Mesendoderm (in vitro differentiated cells): ENCODE data around the gene BRD9.
"Not testable (repeated sequence)": the region's sequence is repeated elsewhere in the genome, so short reads cannot be mapped to it uniquely, and the experiment has no call there.

Experiments used
- DNase-seq: peaks from one replicate; pipeline ENCODE4 v3.0.0; 2013
- H2AK5ac ChIP-seq: 2 replicates; pipeline ENCODE4 v1.6.1; 2013; ENCODE audit warnings: low read length, inconsistent platforms
- H2BK120ac ChIP-seq: 2 replicates; pipeline ENCODE4 v1.6.1; 2013; ENCODE audit warnings: low read depth, mild to moderate bottlenecking, low read length, moderate library complexity, mixed read lengths
- H2BK15ac ChIP-seq: replicated peaks from 2 replicates; pipeline ENCODE4 v1.6.1; 2013; ENCODE audit warnings: low read depth, mild to moderate bottlenecking, moderate library complexity
- H2BK5ac ChIP-seq: 2 replicates; pipeline ENCODE4 v1.6.1; 2013; ENCODE audit warnings: low read length, inconsistent platforms
- H3K18ac ChIP-seq: 2 replicates; pipeline ENCODE4 v1.6.1; 2013; ENCODE audit warnings: mild to moderate bottlenecking, low read length, mixed read lengths
- H3K23ac ChIP-seq: one replicate; pipeline ENCODE4 v1.6.1; 2013; ENCODE audit warnings: low read length
- H3K27ac ChIP-seq: 2 replicates; pipeline ENCODE4 v1.5.1; 2013; ENCODE audit warnings: low read depth, mild to moderate bottlenecking, inconsistent platforms, low read length, moderate library complexity
- H3K27me3 ChIP-seq: 2 replicates; pipeline ENCODE4 v1.6.1; 2013; ENCODE audit warnings: low read length, control low read depth, mild to moderate bottlenecking, inconsistent platforms; ENCODE audit not compliant: insufficient read depth, poor library complexity
- H3K36me3 ChIP-seq: 2 replicates; pipeline ENCODE4 v1.6.1; 2013; ENCODE audit warnings: low read length, inconsistent platforms; ENCODE audit not compliant: control insufficient read depth, insufficient read depth
- H3K4ac ChIP-seq: one replicate; pipeline ENCODE4 v1.6.1; 2013; ENCODE audit warnings: low read depth, mild to moderate bottlenecking, low read length, moderate library complexity
- H3K4me1 ChIP-seq: 2 replicates; pipeline ENCODE4 v1.6.1; 2013; ENCODE audit warnings: low read depth, low read length, inconsistent platforms; ENCODE audit not compliant: control insufficient read depth
- H3K4me2 ChIP-seq: 2 replicates; pipeline ENCODE4 v1.6.1; 2013; ENCODE audit warnings: low read length
- H3K4me3 ChIP-seq: 2 replicates; pipeline ENCODE4 v1.5.1; 2013; ENCODE audit warnings: mild to moderate bottlenecking, low read length
- H3K56ac ChIP-seq: one replicate; pipeline ENCODE4 v1.6.1; 2013; ENCODE audit warnings: low read length
- H3K79me1 ChIP-seq: 2 replicates; pipeline ENCODE4 v1.6.1; 2013; ENCODE audit warnings: low read length, inconsistent platforms
- H3K79me2 ChIP-seq: 2 replicates; pipeline ENCODE4 v1.6.1; 2013; ENCODE audit warnings: mild to moderate bottlenecking, low read length; ENCODE audit not compliant: control insufficient read depth, insufficient read depth
- H3K9ac ChIP-seq: 2 replicates; pipeline ENCODE4 v1.6.1; 2013; ENCODE audit warnings: low read length, inconsistent platforms
- H4K5ac ChIP-seq: one replicate; pipeline ENCODE4 v1.6.1; 2013; ENCODE audit warnings: low read length
- H4K8ac ChIP-seq: one replicate; pipeline ENCODE4 v1.6.1; 2013; ENCODE audit warnings: low read depth, mild to moderate bottlenecking, control low read depth, low read length, moderate library complexity
- WGBS: extraction: QIAGEN DNeasy Blood & Tissue Kit; methylation state at CpG from one replicate; pipeline ENCODE4 v1.1.7; 2013; ENCODE audit warnings: low lambda C conversion rate, missing lambda C conversion rate; ENCODE audit not compliant: insufficient coverage; ENCODE audit errors: extremely low coverage; 5-methylcytosine and 5-hydroxymethylcytosine counted together

The BRD9 gene

DNA sequence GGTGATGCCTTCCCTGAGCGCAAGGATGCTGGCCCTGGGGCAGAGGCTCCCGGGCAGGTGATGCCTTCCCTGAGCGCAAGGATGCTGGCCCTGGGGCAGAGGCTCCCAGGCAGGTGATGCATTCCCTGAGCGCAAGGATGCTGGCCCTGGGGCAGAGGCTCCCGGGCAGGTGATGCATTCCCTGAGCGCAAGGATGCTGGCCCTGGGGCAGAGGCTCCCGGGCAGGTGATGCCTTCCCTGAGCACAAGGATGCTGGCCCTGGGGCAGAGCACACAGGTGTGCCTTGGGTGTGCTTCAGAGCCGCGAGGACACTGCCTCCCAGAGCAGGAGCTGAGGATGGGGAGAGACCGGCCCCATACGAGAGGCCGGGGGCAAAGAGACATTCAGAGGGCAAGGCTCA lies 22.7 kb upstream of the BRD9 start:
- H3K4me2 ChIP-seq, H3K18ac ChIP-seq, H3K4ac ChIP-seq, H4K8ac ChIP-seq, H2BK15ac ChIP-seq, H2BK5ac ChIP-seq, H3K23ac ChIP-seq, H3K27ac ChIP-seq, H3K4me1 ChIP-seq, H2AK5ac ChIP-seq, H3K56ac ChIP-seq, DNase-seq, H4K5ac ChIP-seq, H3K9ac ChIP-seq, H3K79me2 ChIP-seq, H3K4me3 ChIP-seq, H3K27me3 ChIP-seq, H3K79me1 ChIP-seq, H2BK120ac ChIP-seq: not testable (repeated sequence)
- peaks cover 20% of the 10 kb centered on the region for H3K36me3 ChIP-seq
- WGBS, result no CpG with 5 or more reads among the region's 12 CpGs

DNA sequence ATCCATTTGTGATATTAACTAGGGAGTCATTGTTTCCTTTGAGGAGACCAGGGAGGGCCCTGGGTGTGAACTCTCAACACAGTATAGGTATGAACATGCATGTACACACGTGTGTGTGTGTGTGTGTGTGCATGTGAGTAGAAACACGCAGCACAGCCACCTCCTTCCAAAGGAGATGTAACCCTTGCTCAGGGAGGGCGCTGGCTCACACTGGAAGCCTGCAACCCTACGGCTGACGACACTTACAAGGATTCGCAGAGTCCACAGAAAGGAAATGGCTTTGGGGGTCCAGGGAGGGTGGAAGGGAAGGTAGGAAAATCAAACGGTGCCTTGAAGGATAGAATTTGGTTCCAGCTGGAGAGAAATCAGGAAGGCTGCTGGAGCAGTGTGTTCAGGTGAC lies 22.0 kb upstream of the BRD9 start:
- Histone ChIP-seq H4K8ac (no peak overlapping the region), H3K79me2 (no peaks in the 10 kb centered on the region), H3K23ac (no peak overlapping the region), H2AK5ac (no peak overlapping the region), H3K56ac (no peak overlapping the region), H2BK5ac (no peak overlapping the region), H3K18ac (no peak overlapping the region), H3K36me3 (peaks cover 20% of the 10 kb centered on the region), H2BK120ac (no peak overlapping the region), H3K4me3 (no peak overlapping the region), H3K27me3 (no peaks in the 10 kb centered on the region), H3K79me1 (peaks cover 5% of the 10 kb centered on the region), H4K5ac (no peak overlapping the region), H3K27ac (no peak overlapping the region), H3K9ac (no peak overlapping the region), H3K4ac (no peak overlapping the region), H3K4me2 (no peak overlapping the region), H3K4me1 (peaks cover 4% of the 10 kb centered on the region), H2BK15ac (no peak overlapping the region)
- no CpG with 5 or more reads among the region's 7 CpGs for WGBS
- no peak for DNase-seq

DNA sequence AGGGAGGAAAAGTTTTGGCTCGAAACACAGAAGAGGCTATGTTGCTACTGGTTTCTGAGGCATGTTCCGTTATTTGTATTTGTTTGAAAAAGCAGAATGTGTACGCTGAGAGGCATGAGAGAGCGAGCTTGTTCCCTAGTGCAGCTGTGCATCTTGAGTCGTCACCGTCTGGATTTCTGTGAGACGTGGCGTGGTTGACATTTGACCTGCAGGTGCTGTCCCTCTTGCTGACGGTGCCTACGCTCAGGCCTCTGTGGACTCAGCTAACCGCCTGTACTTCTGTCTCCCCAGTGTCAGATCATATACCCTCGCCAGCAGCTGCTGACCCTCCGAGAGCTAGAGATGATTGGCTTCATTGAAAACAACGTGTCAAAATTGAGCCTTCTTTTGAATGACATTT lies 21.6 kb upstream of the BRD9 start:
- no peaks in the 10 kb centered on the region for H3K27me3 ChIP-seq
- H3K79me1 ChIP-seq, result peaks cover 5% of the 10 kb centered on the region
- WGBS, result no CpG with 5 or more reads among the region's 14 CpGs
- no peak overlapping the region for H3K9ac ChIP-seq
- H2BK5ac ChIP-seq, result no peak overlapping the region
- H4K8ac ChIP-seq, result no peak overlapping the region
- no peak overlapping the region for H3K23ac ChIP-seq
- no peak for DNase-seq
- peaks cover 21% of the 10 kb centered on the region for H3K36me3 ChIP-seq
- no peak overlapping the region for H3K56ac ChIP-seq
- H3K79me2 ChIP-seq, result no peaks in the 10 kb centered on the region
- H3K4ac ChIP-seq, result no peak overlapping the region
- no peak overlapping the region for H4K5ac ChIP-seq
- H2AK5ac ChIP-seq, result no peak overlapping the region
- H3K4me2 ChIP-seq, result no peak overlapping the region
- H3K4me1 ChIP-seq, result peaks cover 3% of the 10 kb centered on the region
- no peak overlapping the region for H3K4me3 ChIP-seq
- H3K18ac ChIP-seq, result no peak overlapping the region
- H2BK120ac ChIP-seq, result no peak overlapping the region
- H2BK15ac ChIP-seq, result no peak overlapping the region
- no peak overlapping the region for H3K27ac ChIP-seq

DNA sequence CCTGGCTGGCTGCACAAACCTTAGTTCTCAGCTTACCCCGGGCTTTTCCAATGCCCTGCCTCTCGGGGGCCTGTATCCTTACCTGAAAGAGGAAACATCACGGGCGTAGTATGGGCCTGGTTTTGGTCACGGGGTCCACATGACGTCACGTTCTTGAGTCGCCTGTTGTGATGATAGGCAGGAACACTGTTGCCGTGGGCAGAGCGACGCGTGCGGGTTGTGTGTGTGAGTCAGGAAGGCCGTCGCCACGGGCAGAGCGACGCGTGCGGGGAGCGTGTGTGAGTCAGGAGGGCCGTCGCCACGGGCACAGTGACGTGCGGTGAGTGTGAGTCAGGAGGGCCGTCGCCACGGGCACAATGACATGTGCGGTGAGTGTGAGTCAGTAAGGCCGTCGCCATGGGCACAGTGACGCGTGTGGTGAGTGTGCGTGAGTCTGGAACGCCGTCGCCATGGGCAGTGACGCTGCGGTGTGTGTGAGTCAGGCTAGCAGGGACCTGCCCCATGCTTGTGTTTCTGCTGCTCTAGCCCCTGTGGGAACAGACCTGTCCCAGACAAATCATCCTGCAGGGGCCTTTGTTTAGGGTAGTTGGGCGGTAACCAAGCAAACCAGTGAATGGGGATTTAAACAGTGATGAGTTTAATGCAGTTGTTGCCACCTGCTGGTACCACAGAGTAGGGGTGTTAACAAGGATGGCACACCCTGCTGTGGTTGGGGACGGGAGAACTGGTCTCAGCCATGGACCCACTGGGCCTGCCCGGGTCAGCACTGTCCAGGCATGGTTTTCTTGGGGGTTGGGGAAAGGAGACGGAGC lies 19.9 kb upstream of the BRD9 start:
- Histone ChIP-seq H3K27ac (no peak overlapping the region), H2AK5ac (no peak overlapping the region), H3K56ac (peak overlapping the region; percentile 25), H3K4me1 (no peaks in the 10 kb centered on the region), H3K27me3 (no peaks in the 10 kb centered on the region), H2BK120ac (no peak overlapping the region), H3K18ac (no peak overlapping the region), H3K4ac (no peak overlapping the region), H2BK5ac (no peak overlapping the region), H3K4me3 (no peak overlapping the region), H3K4me2 (no peak overlapping the region), H3K9ac (no peak overlapping the region), H4K8ac (no peak overlapping the region), H3K36me3 (peaks cover 29% of the 10 kb centered on the region), H3K23ac (no peak overlapping the region), H2BK15ac (no peak overlapping the region), H4K5ac (no peak overlapping the region), H3K79me2 (no peaks in the 10 kb centered on the region), H3K79me1 (peaks cover 5% of the 10 kb centered on the region)
- peak; percentile 70 for DNase-seq
- no CpG with 5 or more reads among the region's 44 CpGs for WGBS

DNA sequence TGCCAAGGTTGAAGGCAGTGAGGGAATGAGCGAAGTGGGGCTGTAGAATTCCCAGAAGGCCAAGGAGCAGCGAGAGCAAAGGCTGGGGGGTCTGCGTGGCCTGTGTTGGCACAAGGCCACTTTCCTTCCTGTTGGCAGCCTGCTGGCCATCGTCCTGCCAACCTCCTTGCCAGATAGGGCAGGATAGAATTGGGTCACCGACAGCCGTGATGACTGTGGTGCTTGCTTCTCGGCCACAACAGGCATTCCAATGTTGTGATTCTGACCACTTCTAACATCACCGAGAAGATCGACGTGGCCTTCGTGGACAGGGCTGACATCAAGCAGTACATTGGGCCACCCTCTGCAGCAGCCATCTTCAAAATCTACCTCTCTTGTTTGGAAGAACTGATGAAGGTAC lies 19.0 kb upstream of the BRD9 start:
- no peak for DNase-seq
- Histone ChIP-seq H3K4ac (no peak overlapping the region), H3K23ac (no peak overlapping the region), H3K36me3 (peaks cover 29% of the 10 kb centered on the region), H2BK120ac (no peak overlapping the region), H2BK15ac (no peak overlapping the region), H3K4me1 (no peaks in the 10 kb centered on the region), H4K5ac (no peak overlapping the region), H3K18ac (no peak overlapping the region), H3K79me2 (no peaks in the 10 kb centered on the region), H3K56ac (no peak overlapping the region), H3K4me3 (no peak overlapping the region), H4K8ac (no peak overlapping the region), H2AK5ac (no peak overlapping the region), H3K4me2 (no peak overlapping the region), H3K27ac (no peak overlapping the region), H3K79me1 (peaks cover 5% of the 10 kb centered on the region), H3K27me3 (no peaks in the 10 kb centered on the region), H3K9ac (no peak overlapping the region), H2BK5ac (no peak overlapping the region)
- WGBS, result no CpG with 5 or more reads among the region's 11 CpGs

DNA sequence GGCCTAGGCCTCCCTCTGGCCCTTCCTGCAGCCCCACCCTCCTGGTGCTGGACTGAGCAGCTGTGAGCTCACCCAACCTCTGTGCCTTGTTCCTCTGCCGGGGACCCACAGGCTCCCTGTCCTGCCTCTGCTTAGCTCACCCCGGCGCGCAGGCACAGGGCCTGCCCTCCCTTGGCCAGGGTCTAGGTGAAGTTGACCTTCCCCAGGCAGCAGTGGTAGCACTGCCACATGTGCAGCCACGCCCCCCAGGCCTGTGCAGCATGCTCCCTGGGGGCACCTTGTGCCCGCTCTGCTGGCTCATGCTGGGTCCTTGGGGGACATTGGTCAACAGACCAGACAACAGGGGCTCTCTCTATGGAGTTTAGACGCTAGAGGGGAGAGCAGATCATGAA lies 18.2 kb upstream of the BRD9 start:
- Histone ChIP-seq H3K4me1 (no peaks in the 10 kb centered on the region), H3K79me1 (peaks cover 5% of the 10 kb centered on the region), H4K5ac (no peak overlapping the region), H2BK15ac (no peak overlapping the region), H3K18ac (no peak overlapping the region), H3K4me2 (no peak overlapping the region), H2BK120ac (no peak overlapping the region), H4K8ac (no peak overlapping the region), H3K27me3 (no peaks in the 10 kb centered on the region), H3K36me3 (peaks cover 31% of the 10 kb centered on the region), H3K23ac (no peak overlapping the region), H3K9ac (no peak overlapping the region), H3K4me3 (no peak overlapping the region), H3K27ac (no peak overlapping the region), H3K79me2 (no peaks in the 10 kb centered on the region), H3K56ac (no peak overlapping the region), H2BK5ac (no peak overlapping the region), H2AK5ac (no peak overlapping the region), H3K4ac (no peak overlapping the region)
- DNase-seq, result no peak
- no CpG with 5 or more reads among the region's 7 CpGs for WGBS
